ENCODE data around the gene ZNF333. TPM values are rescaled to one million over a fixed set of nuclear protein-coding genes. Genes with fewer than 3 reads are reported as not detected.

ZNF333 gene
- total RNA-seq, 1 experiment from 2014 or later = 6.0 TPM

DNA sequence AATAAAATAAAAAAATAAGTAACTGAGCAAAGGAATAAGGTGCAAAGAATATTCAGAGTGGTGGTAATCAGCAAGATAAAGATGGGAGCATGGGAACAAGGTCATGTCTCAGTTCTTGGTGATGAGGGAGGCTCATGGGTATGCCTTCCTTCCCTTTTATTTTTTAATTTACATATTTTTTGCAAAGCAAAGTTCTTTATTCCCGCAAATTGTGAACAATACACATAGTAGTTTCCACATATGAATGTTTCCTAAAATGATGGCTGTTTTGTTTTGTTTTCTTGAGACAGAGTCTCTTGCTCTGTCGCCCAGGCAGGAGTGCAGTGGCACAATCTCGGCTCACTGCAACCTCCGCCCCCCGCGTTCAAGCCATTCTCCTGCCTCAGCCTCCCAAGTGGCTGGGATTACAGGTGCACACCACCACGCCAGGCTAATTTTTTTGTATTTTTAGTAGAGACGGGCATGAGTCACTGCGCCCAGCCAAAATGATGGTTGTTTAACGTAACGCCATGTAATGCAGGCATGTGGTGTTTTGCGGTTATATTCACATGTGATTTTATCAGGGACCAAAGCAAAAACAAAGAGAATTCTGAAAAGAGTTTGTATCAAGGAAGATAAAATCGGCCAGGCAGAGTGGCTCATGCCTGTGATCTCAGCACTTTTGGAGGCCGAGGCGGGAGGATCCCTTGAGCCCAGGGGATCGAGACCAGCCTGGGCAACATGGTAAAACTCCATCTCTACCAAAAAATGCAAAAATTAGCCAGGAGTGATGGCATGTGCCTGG is 93.0 kb downstream of the ZNF333 start:
- Histone ChIP-seq H3K23me2 (ENCODE audit: insufficient read length, low read depth, low read length, poor library complexity, severe bottlenecking) (no peaks in the 10 kb centered on the region), H2AK5ac (ENCODE audit: insufficient read length, low read length) (no peak overlapping the region), H3K27ac (ENCODE audit: insufficient read length, low read depth, low read length) (no peak overlapping the region), H4K20me1 (ENCODE audit: control insufficient read depth, insufficient read depth, insufficient read length) (no peaks in the 10 kb centered on the region), H2BK15ac (ENCODE audit: low read depth, low read length) (no peak overlapping the region), H3K14ac (ENCODE audit: insufficient read depth, low read length) (no peak overlapping the region), H2BK20ac (ENCODE audit: low read depth, low read length, poor library complexity, severe bottlenecking) (no peak overlapping the region), H4K8ac (replicated peaks; ENCODE audit: insufficient read length, low read depth, low read length) (no peak overlapping the region), H4K5ac (ENCODE audit: insufficient read length, low read depth, low read length) (no peak overlapping the region), H2BK5ac (ENCODE audit: insufficient read length, low read length) (no peak overlapping the region), H3K18ac (ENCODE audit: insufficient read length, low read depth, low read length) (no peak overlapping the region), H3T11ph (ENCODE audit: low read length) (no peak overlapping the region), H3K56ac (ENCODE audit: insufficient read length, low read depth, low read length) (no peak overlapping the region), H4K91ac (ENCODE audit: insufficient read length, low read depth, low read length) (no peak overlapping the region), H3K4me2 (ENCODE audit: insufficient read depth, insufficient read length, low read length) (no peak overlapping the region), H3K9me3 (ENCODE audit: control insufficient read depth, low read depth, low read length) (no peaks in the 10 kb centered on the region), H3K9ac (ENCODE audit: extremely low read depth, insufficient read length, low read length) (no peak overlapping the region), H2AFZ (ENCODE audit: low read length) (no peak overlapping the region), H3K79me2 (ENCODE audit: insufficient read depth, low read length) (no peaks in the 10 kb centered on the region), H3K4ac (ENCODE audit: low read depth, low read length) (no peak overlapping the region), H3K4me1 (ENCODE audit: insufficient read depth, low read length) (no peaks in the 10 kb centered on the region), H2BK12ac (ENCODE audit: insufficient read length, low read depth, low read length) (no peak overlapping the region), H2BK120ac (ENCODE audit: low read depth, low read length, poor library complexity, severe bottlenecking) (no peak overlapping the region), H3K23ac (ENCODE audit: insufficient read length, low read depth, low read length) (no peak overlapping the region), H3K79me1 (ENCODE audit: insufficient read depth, low read depth, low read length, poor library complexity, severe bottlenecking) (no peaks in the 10 kb centered on the region), H3K27me3 (ENCODE audit: insufficient read depth, low read length) (no peaks in the 10 kb centered on the region)
- no peaks in the 10 kb centered on the region for H3K36me3 Mint-ChIP-seq (ENCODE audit: insufficient read depth in 1 of 3, low read depth in 3 of 3)
- peaks cover 2% of the 10 kb centered on the region; the same call in 1 of the 2 replicates for H3K27me3 Mint-ChIP-seq (ENCODE audit: low read depth)
- TF ChIP-seq, protein P1, sequence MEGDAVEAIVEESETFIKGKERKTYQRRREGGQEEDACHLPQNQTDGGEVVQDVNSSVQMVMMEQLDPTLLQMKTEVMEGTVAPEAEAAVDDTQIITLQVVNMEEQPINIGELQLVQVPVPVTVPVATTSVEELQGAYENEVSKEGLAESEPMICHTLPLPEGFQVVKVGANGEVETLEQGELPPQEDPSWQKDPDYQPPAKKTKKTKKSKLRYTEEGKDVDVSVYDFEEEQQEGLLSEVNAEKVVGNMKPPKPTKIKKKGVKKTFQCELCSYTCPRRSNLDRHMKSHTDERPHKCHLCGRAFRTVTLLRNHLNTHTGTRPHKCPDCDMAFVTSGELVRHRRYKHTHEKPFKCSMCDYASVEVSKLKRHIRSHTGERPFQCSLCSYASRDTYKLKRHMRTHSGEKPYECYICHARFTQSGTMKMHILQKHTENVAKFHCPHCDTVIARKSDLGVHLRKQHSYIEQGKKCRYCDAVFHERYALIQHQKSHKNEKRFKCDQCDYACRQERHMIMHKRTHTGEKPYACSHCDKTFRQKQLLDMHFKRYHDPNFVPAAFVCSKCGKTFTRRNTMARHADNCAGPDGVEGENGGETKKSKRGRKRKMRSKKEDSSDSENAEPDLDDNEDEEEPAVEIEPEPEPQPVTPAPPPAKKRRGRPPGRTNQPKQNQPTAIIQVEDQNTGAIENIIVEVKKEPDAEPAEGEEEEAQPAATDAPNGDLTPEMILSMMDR (conservative IDR thresholded peaks at IDR 0.05) = no peak
- H3K9me3 Mint-ChIP-seq = peaks cover 3 to 69% of the 10 kb centered on the region in 2 experiments; a peak in 4 of 5 replicates
- WGBS (ENCODE audit: extremely low coverage, insufficient read length, low lambda C conversion rate) = no CpG with 5 or more reads among the region's 16 CpGs
- H3K4me1 Mint-ChIP-seq = peaks cover 7 to 8% of the 10 kb centered on the region in 2 experiments
- peak; percentile 14 for DNase-seq
- no peak overlapping the region for H3K27ac Mint-ChIP-seq
- no peak overlapping the region for H3K4me3 Mint-ChIP-seq

Other genes with a start within 250 kb of the ZNF333 start
- 0.63 and 0.66 TPM in 2 replicates for gene PTGER1, start 214.7 kb upstream of the ZNF333 start, total RNA-seq (2021)
- 70.6 and 75.0 TPM in 2 replicates for gene GIPC1, start 193.9 kb upstream of the ZNF333 start, total RNA-seq (2021)
- 77.7 and 87.0 TPM in 2 replicates for gene DNAJB1, start 171.7 kb upstream of the ZNF333 start, total RNA-seq (2021)
- 162 and 164 TPM in 2 replicates for gene TECR, start 160.5 kb upstream of the ZNF333 start, total RNA-seq (2021)
- 155 and 161 TPM in 2 replicates for gene NDUFB7, start 118.0 kb upstream of the ZNF333 start, total RNA-seq (2021)
- gene CLEC17A, start 107.0 kb upstream of the ZNF333 start, total RNA-seq (2021) = not detected in 2 replicates
- gene ADGRE3, start 15.2 kb upstream of the ZNF333 start, total RNA-seq (2021) = not detected in 2 replicates
- gene ADGRE2, start 88.5 kb downstream of the ZNF333 start, total RNA-seq (2021) = 1.2 and 1.4 TPM in 2 replicates
- not detected in 2 replicates for gene OR7A5, start 145.1 kb downstream of the ZNF333 start, total RNA-seq (2021)
- not detected in 2 replicates for gene OR7C1, start 145.1 kb downstream of the ZNF333 start, total RNA-seq (2021)
- gene OR7A10, start 158.9 kb downstream of the ZNF333 start, total RNA-seq (2021) = not detected in 2 replicates
- gene OR7A17, start 196.1 kb downstream of the ZNF333 start, total RNA-seq (2021) = not detected in 2 replicates